Stimulated activated CD4-positive, alpha-beta T cell treated with anti-CD3 and anti-CD28 coated beads, Interleukin-4, amount 100 ng/mL, for 1 hour (primary cell): ENCODE measurements around the gene SFN.
"Not testable (repeated sequence)": the region's sequence is repeated elsewhere in the genome, so short reads cannot be mapped to it uniquely, and the experiment has no call there.

Experiments
- DNase-seq: peaks from one replicate; pipeline ENCODE4 v3.0.0-alpha.2; 2020

Gene SFN

GRCh38 chr1:26862781-26863684 lies at the start of gene SFN:
TSS of gene SFN (plus strand) at chr1:26863149. CDS start at chr1:26863213, 64 bp downstream.
- peak; percentile 47 for DNase-seq

- DNase-seq, result no peak
Measured at GRCh38 chr1:26814377-26814776, 48.6 kb upstream of the SFN start.

- DNase-seq, result no peak
Measured at GRCh38 chr1:26814893-26815292, 48.1 kb upstream of the SFN start.

- no peak for DNase-seq
Measured at GRCh38 chr1:26820784-26821269, 42.1 kb upstream of the SFN start.

GRCh38 chr1:26822737-26823395 lies 40.1 kb upstream of the SFN start:
- no peak for DNase-seq

- DNase-seq, result no peak
Measured at GRCh38 chr1:26824731-26825130, 38.2 kb upstream of the SFN start.

- peak; percentile 76 for DNase-seq
Measured at GRCh38 chr1:26826261-26827105, 36.5 kb upstream of the SFN start, which contains the start of gene ZDHHC18. TSS of gene ZDHHC18 (plus strand) at chr1:26826688. CDS start at chr1:26826805, 117 bp downstream.

- peak; percentile 6 for DNase-seq
Measured at GRCh38 chr1:26827106-26827604, 35.8 kb upstream of the SFN start.

GRCh38 chr1:26827663-26828062 lies 35.3 kb upstream of the SFN start:
- no peak for DNase-seq

- DNase-seq, result peak; percentile 37
Measured at GRCh38 chr1:26828411-26828991, 34.4 kb upstream of the SFN start.

GRCh38 chr1:26829184-26829911 lies 33.6 kb upstream of the SFN start:
- no peak for DNase-seq

- DNase-seq, result no peak
Measured at GRCh38 chr1:26831059-26831458, 31.9 kb upstream of the SFN start.

- DNase-seq, result no peak
Measured at GRCh38 chr1:26831546-26832248, 31.3 kb upstream of the SFN start.

GRCh38 chr1:26832249-26832960 lies 30.5 kb upstream of the SFN start:
- DNase-seq, result no peak

- DNase-seq, result peak; percentile 77
Measured at GRCh38 chr1:26833432-26834405, 29.2 kb upstream of the SFN start.

GRCh38 chr1:26837665-26838064 lies 25.3 kb upstream of the SFN start:
- DNase-seq, result not testable (repeated sequence)

GRCh38 chr1:26838474-26839338 lies 24.2 kb upstream of the SFN start:
- DNase-seq, result peak; percentile 53

- DNase-seq, result no peak
Measured at GRCh38 chr1:26839339-26839722, 23.6 kb upstream of the SFN start.
